Gastrocnemius medialis (tissue), 4 donors: ENCODE measurements around the gene NTNG2. TPM values are rescaled to one million over a fixed set of nuclear protein-coding genes. Genes with fewer than 3 reads are reported as not detected.
A peak's percentile ranks its signal among the peaks of the same experiment; 100 is the strongest.

Experiments
- ATAC-seq, 2 donors: fragments of 150-250 bp; one replicate each; pipeline ENCODE4 v1.9.1; 2016
- DNase-seq, 2 donors: peaks; one replicate each; pipeline ENCODE4 v3.0.0-alpha.2; 2019
- H3K27ac ChIP-seq, 4 donors: fragments of 200-600 bp; sonication (generic); 1 replicate in 1 of 4; 2 replicates in 3 of 4; pipeline ENCODE4 v1.5.1; 2016 to 2018; ENCODE audit warnings: mild to moderate bottlenecking in 2 of 4, moderate library complexity in 1 of 4
- H3K27me3 ChIP-seq, 3 donors: fragments of 200-600 bp; sonication (generic) in 2 of 3; 1 replicate in 1 of 3; 2 replicates in 2 of 3; pipeline versions ENCODE4 v1.5.1 to v1.6.0; 2016 to 2019; ENCODE audit warnings: mild to moderate bottlenecking in 1 of 3, moderate library complexity in 1 of 3
- H3K36me3 ChIP-seq, 2 donors: fragments of 200-600 bp; sonication (generic) in 1 of 2; one replicate each; pipeline ENCODE4 v1.5.1; 2017 to 2018
- H3K4me1 ChIP-seq, 2 donors: fragments of 200-600 bp; sonication (generic) in 1 of 2; one replicate each; pipeline ENCODE4 v1.5.1; 2016 to 2017; ENCODE audit warnings: mild to moderate bottlenecking in 2 of 2
- H3K4me3 ChIP-seq, 4 donors: fragments of 200-600 bp; sonication (generic) in 3 of 4; 1 replicate in 1 of 4; 2 replicates in 3 of 4; pipeline ENCODE4 v1.5.1; 2016 to 2019; ENCODE audit warnings: mild to moderate bottlenecking in 2 of 4
- H3K9me3 ChIP-seq, 3 donors: fragments of 200-600 bp; sonication (generic) in 2 of 3; 1 replicate in 1 of 3; 2 replicates in 2 of 3; pipeline ENCODE4 v1.5.1; 2016 to 2019
- POLR2A ChIP-seq, 2 donors: fragments of 450-650 bp; IDR thresholded peaks; one replicate each; pipeline ENCODE4 v1.6.1; 2017; ENCODE audit warnings: antibody characterized with exemption in 2 of 2, mild to moderate bottlenecking in 2 of 2, moderate library complexity in 2 of 2
- in situ Hi-C, 4 donors: fragments of 200-750 bp; cut with MboI; loops; one replicate each; pipeline versions ENCODE4 v1.15.0 to v1.8.0; 2017; ENCODE audit warnings: low sequenced_read_pairs in 4 of 4
- intact Hi-C: fragments of 100-400 bp; cut with DNase I; formaldehyde crosslinking; loops from one replicate; pipeline ENCODE4 v1.15.1; 2023; ENCODE audit warnings: low total_unique reads
- total RNA-seq, 4 donors: library from RNA; depleted of rRNA; stranded (reverse); fragments of >200 nt; gene quantifications; one replicate each; pipeline versions ENCODE4 v1.1.0 to v1.2.3, GENCODE V29; 2016
- TF ChIP-seq, protein P1 (sequence below), 5 experiments: fragments of 450-650 bp in 3 of 5; fragments of 200-600 bp in 2 of 5; sonication (generic) in 2 of 5; IDR thresholded peaks in 4 of 5; conservative IDR thresholded peaks in 1 of 5; 1 replicate in 4 of 5; 2 replicates in 1 of 5; pipeline ENCODE4 v1.5.1; 2016 to 2019; ENCODE audit warnings: antibody characterized with exemption in 5 of 5, mild to moderate bottlenecking in 3 of 5, moderate library complexity in 3 of 5

The NTNG2 gene
- total RNA-seq, 4 donors from 2014 or later = 0.15 to 0.61 (median 0.19) TPM

DNA sequence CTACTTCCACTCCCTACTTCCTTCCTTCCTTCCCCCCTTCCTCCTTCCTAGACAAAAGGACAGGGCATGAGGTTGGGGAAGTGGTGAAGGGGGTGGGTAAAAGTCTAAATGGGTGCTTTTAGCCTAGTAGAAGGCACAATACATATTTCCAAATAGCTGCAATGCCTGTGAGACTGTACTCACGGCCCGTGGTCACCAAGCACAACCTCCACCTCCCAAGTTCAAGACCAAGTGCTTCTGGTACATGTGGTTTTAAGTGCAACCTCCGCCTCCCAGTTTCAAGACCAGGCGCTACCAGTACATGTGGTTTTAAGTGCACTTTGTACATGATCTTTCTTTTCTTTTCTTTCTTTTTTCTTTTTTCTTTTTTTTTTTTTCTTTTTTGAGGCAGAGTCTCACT is 14.5 kb upstream of the NTNG2 start:
- Histone ChIP-seq H3K9me3 (no peaks in the 10 kb centered on the region), H3K4me3 (no peak overlapping the region), H3K4me1 (peaks cover 9 to 14% of the 10 kb centered on the region in 2 donors), H3K36me3 (no peaks in the 10 kb centered on the region), H3K27ac (no peak overlapping the region), H3K27me3 (no peaks in the 10 kb centered on the region)
- TF ChIP-seq, protein P1, sequence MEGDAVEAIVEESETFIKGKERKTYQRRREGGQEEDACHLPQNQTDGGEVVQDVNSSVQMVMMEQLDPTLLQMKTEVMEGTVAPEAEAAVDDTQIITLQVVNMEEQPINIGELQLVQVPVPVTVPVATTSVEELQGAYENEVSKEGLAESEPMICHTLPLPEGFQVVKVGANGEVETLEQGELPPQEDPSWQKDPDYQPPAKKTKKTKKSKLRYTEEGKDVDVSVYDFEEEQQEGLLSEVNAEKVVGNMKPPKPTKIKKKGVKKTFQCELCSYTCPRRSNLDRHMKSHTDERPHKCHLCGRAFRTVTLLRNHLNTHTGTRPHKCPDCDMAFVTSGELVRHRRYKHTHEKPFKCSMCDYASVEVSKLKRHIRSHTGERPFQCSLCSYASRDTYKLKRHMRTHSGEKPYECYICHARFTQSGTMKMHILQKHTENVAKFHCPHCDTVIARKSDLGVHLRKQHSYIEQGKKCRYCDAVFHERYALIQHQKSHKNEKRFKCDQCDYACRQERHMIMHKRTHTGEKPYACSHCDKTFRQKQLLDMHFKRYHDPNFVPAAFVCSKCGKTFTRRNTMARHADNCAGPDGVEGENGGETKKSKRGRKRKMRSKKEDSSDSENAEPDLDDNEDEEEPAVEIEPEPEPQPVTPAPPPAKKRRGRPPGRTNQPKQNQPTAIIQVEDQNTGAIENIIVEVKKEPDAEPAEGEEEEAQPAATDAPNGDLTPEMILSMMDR (IDR thresholded peaks at IDR 0.05 in 4 of 5, conservative IDR thresholded peaks at IDR 0.05 in 1 of 5) = no peak
- TF ChIP-seq POLR2A (IDR thresholded peaks at IDR 0.05) = no peak
- DNase-seq = no peak
- in situ Hi-C loops (no loop called here), intact Hi-C loops (loop anchor here (5.0 kb wide), 1 partner anchor 70 kb away; the partner anchor contains the start of gene MED27)
- no peak for ATAC-seq

DNA sequence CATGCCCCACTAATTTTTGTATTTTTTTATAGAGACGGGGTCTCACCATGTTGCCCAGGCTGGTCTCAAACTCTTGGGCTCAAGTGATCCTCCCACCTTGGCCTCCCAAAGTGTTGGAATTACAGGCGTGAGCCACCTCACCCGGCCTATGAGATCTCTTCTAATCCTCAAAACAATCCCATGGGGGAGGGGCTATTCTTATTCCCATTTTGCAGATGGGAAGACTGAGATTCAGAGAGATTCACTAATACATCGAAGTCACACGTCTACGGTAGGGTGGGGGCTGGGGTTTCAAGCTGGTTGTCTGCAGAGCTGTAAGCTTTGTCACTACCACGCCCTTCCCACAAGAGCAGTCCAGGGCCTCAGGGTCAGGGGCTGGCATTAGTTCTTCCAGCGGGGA is 14.0 kb upstream of the NTNG2 start:
- ATAC-seq = no peak
- no peaks in the 10 kb centered on the region for H3K27me3 ChIP-seq

DNA sequence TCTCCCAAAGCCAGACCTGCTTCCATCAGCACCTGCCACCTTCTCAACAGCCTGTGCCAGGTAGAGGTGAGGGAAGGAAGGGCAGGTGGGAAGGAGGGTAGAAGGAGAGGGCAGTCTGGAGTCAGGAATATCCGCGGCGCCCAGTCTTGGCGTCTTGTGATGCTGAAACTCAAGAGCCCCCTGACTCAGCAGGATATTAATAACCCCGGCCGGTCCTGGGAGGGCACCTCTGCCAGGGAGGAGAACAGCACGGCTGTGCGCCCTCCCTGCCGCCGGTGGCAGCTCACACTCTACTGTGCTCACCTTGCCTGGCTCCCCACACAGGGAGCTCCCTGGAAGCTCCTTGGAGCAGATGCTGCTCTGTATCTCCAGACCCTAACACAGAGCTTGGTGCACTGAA is 11.6 kb upstream of the NTNG2 start:
- no peaks in the 10 kb centered on the region for H3K9me3 ChIP-seq
- peak overlapping the region; percentile 53 to 69 (median 56) for H3K27ac ChIP-seq
- H3K36me3 ChIP-seq = no peaks in the 10 kb centered on the region
- TF ChIP-seq POLR2A (IDR thresholded peaks at IDR 0.05) = no peak
- TF ChIP-seq, protein P1 (IDR thresholded peaks at IDR 0.05 in 4 of 5, conservative IDR thresholded peaks at IDR 0.05 in 1 of 5) = no peak
- no peak overlapping the region for H3K4me3 ChIP-seq
- DNase-seq (peak; percentile 72 to 88), ATAC-seq (peak; percentile 96 to 98)
- intact Hi-C loops = no loop called here
- H3K27me3 ChIP-seq = no peaks in the 10 kb centered on the region
- in situ Hi-C loops = no loop called here
- peaks cover 9 to 14% of the 10 kb centered on the region in 2 donors for H3K4me1 ChIP-seq

More for the DNA sequence above, 14.0 kb upstream of the NTNG2 start:
- H3K9me3 ChIP-seq = no peaks in the 10 kb centered on the region
- intact Hi-C loops (loop anchor here (5.0 kb wide), 1 partner anchor 71 kb away; the partner anchor contains the start of gene MED27), in situ Hi-C loops (no loop called here)
- no peaks in the 10 kb centered on the region for H3K36me3 ChIP-seq
- TF ChIP-seq POLR2A (IDR thresholded peaks at IDR 0.05) = no peak
- TF ChIP-seq, protein P1 (IDR thresholded peaks at IDR 0.05 in 4 of 5, conservative IDR thresholded peaks at IDR 0.05 in 1 of 5) = no peak
- peaks cover 9 to 14% of the 10 kb centered on the region in 2 donors for H3K4me1 ChIP-seq
- DNase-seq = no peak
- no peak overlapping the region for H3K27ac ChIP-seq
- no peak overlapping the region for H3K4me3 ChIP-seq

DNA sequence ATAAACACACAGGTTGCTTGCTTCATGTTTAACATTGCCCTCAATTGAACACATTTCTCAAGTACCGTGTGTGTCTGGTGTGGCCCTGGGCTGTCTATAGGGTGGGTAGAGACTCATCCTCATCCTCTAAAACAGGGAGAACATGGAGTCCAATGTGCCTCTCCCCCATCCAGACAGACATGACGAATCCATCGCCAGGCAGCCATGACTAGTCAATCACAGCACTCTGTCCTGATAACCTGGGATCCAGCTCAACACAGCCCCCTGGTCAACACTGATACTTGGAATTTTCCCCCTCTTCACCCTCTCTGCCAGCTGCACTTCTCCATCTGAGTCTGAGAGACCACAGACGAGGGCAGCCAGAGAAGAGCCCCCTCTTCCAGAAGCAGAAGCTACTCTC is 10.7 kb upstream of the NTNG2 start:
- intact Hi-C loops (no loop called here), in situ Hi-C loops (no loop called here)
- no peak for TF ChIP-seq POLR2A (IDR thresholded peaks at IDR 0.05)
- TF ChIP-seq, protein P1 (IDR thresholded peaks at IDR 0.05 in 4 of 5, conservative IDR thresholded peaks at IDR 0.05 in 1 of 5) = no peak
- Histone ChIP-seq H3K9me3 (no peaks in the 10 kb centered on the region), H3K4me1 (peaks cover 9 to 14% of the 10 kb centered on the region in 2 donors), H3K4me3 (no peak overlapping the region), H3K36me3 (no peaks in the 10 kb centered on the region), H3K27me3 (no peaks in the 10 kb centered on the region), H3K27ac (no peak overlapping the region)
- no peak for DNase-seq
- ATAC-seq = no peak

DNA sequence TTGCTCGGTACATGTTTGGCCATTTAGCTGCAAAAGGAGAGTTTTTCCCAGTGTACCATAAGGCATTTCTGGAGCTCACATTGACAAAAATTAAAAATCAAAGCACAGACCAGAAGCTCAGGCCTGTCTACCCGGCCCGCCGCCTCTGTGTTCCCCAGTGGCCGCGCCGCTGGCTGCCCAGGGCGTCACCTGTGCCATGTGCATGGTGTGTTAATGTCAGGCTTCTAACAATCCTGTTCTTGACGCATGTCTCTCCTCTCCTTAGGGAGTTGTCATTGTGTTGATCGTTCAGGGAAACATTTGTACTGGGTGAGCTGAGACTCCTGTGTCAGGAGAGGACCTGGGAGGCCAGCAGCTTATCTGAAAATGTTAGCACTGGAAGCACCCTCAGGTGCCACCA is 9.6 kb upstream of the NTNG2 start:
- Histone ChIP-seq H3K9me3 (no peaks in the 10 kb centered on the region), H3K4me1 (peaks cover 9 to 14% of the 10 kb centered on the region in 2 donors), H3K27ac (no peak overlapping the region), H3K36me3 (no peaks in the 10 kb centered on the region), H3K27me3 (no peaks in the 10 kb centered on the region), H3K4me3 (no peak overlapping the region)
- TF ChIP-seq, protein P1 (IDR thresholded peaks at IDR 0.05 in 4 of 5, conservative IDR thresholded peaks at IDR 0.05 in 1 of 5) = no peak
- no peak for TF ChIP-seq POLR2A (IDR thresholded peaks at IDR 0.05)
- in situ Hi-C loops = no loop called here
- no peak for ATAC-seq
- intact Hi-C loops = no loop called here
- DNase-seq = no peak
